Prostate gland (tissue), 2 donors: Measurements from ENCODE around the gene SUMF1. TPM values are rescaled to one million over a fixed set of nuclear protein-coding genes. Genes with fewer than 3 reads are reported as not detected.

Experiments used
- DNase-seq: peaks from one replicate; pipeline ENCODE4 v3.0.0-alpha.2; 2019; ENCODE audit warnings: low spot score
- H3K27ac ChIP-seq, 2 donors: fragments of 200-600 bp; sonication (generic); 2 replicates each; pipeline ENCODE4 v1.5.1; 2017 to 2019
- H3K27me3 ChIP-seq: fragments of 200-600 bp; sonication (generic); replicated peaks from 2 replicates; pipeline ENCODE4 v1.5.1; 2019; ENCODE audit not compliant: insufficient read depth
- H3K36me3 ChIP-seq, 2 donors: fragments of 200-600 bp; sonication (generic); 1 replicate in 1 of 2; 2 replicates in 1 of 2; pipeline versions ENCODE4 v1.5.1 to v1.8.1; 2017 to 2019
- H3K4me1 ChIP-seq: fragments of 200-600 bp; sonication (generic); replicated peaks from 2 replicates; pipeline ENCODE4 v1.5.1; 2019
- H3K4me3 ChIP-seq, 2 donors: fragments of 200-600 bp; sonication (generic); 2 replicates each; pipeline ENCODE4 v1.5.1; 2017 to 2019
- H3K9me3 ChIP-seq: fragments of 200-600 bp; sonication (generic); 2 replicates; pipeline ENCODE4 v1.5.1; 2017
- POLR2A ChIP-seq: fragments of 450-650 bp; IDR thresholded peaks from one replicate; pipeline ENCODE4 v1.6.1; 2016; ENCODE audit warnings: antibody characterized with exemption, mild to moderate bottlenecking
- POLR2AphosphoS5 ChIP-seq: sonication (generic); formaldehyde crosslinking; IDR thresholded peaks from one replicate; pipeline ENCODE4 v1.6.1; 2017; ENCODE audit warnings: antibody characterized with exemption
- WGBS: methylation state at CpG from one replicate; pipeline ENCODE4 v1.1.5; 2018; 5-methylcytosine and 5-hydroxymethylcytosine counted together
- intact Hi-C: fragments of 100-400 bp; cut with DNase I; formaldehyde crosslinking; loops from one replicate; pipeline ENCODE4 v1.14.2; 2022
- total RNA-seq, 2 donors: library from RNA; depleted of rRNA; stranded (reverse); fragments of >200 nt; gene quantifications; one replicate each; pipeline ENCODE4 v1.1.0, GENCODE V29; 2016
- TF ChIP-seq, protein P1 (sequence below), 4 experiments: fragments of 200-600 bp in 2 of 4; fragments of 450-650 bp in 2 of 4; sonication (generic) in 2 of 4; IDR thresholded peaks; 1 replicate in 3 of 4; 2 replicates in 1 of 4; pipeline ENCODE4 v1.5.1; 2016 to 2019; ENCODE audit warnings: antibody characterized with exemption in 4 of 4, mild to moderate bottlenecking in 2 of 4, moderate library complexity in 2 of 4

The SUMF1 gene
- total RNA-seq, 2 donors from 2014 or later, result 58.5 to 59.1 TPM

DNA sequence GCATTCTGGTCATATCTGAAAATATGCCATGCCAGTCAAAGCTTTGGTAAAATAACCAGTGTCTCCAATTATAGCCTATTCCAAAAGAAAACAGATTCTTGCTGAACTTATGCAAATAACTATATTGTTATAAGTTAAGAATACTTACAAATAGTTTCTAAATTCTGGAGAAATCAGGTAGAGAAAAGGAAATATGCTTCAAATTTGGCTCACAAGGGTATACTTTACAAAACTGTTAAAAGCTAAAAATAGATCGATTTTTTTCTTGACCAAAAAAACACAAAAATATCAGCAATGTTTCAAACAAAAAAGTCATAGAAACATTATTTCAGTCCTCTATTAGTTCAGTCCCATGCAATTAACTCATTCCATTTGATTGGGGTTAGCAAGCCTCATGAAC lies 140.2 kb downstream of the SUMF1 start:
- no peaks in the 10 kb centered on the region for H3K4me1 ChIP-seq
- TF ChIP-seq POLR2AphosphoS5 (no peak), POLR2A (no peak)
- TF ChIP-seq, protein P1, sequence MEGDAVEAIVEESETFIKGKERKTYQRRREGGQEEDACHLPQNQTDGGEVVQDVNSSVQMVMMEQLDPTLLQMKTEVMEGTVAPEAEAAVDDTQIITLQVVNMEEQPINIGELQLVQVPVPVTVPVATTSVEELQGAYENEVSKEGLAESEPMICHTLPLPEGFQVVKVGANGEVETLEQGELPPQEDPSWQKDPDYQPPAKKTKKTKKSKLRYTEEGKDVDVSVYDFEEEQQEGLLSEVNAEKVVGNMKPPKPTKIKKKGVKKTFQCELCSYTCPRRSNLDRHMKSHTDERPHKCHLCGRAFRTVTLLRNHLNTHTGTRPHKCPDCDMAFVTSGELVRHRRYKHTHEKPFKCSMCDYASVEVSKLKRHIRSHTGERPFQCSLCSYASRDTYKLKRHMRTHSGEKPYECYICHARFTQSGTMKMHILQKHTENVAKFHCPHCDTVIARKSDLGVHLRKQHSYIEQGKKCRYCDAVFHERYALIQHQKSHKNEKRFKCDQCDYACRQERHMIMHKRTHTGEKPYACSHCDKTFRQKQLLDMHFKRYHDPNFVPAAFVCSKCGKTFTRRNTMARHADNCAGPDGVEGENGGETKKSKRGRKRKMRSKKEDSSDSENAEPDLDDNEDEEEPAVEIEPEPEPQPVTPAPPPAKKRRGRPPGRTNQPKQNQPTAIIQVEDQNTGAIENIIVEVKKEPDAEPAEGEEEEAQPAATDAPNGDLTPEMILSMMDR (IDR thresholded peaks at IDR 0.05), result no peak
- H3K4me3 ChIP-seq, result no peak overlapping the region
- no peaks in the 10 kb centered on the region for H3K27me3 ChIP-seq
- no peaks in the 10 kb centered on the region for H3K9me3 ChIP-seq
- 98% methylated on average over 1 of the region's 1 CpG for WGBS
- intact Hi-C loops, result no loop called here
- H3K36me3 ChIP-seq, result no peaks in the 10 kb centered on the region
- DNase-seq, result no peak
- peak overlapping the region in 1 of 2 donors; percentile 11 for H3K27ac ChIP-seq

DNA sequence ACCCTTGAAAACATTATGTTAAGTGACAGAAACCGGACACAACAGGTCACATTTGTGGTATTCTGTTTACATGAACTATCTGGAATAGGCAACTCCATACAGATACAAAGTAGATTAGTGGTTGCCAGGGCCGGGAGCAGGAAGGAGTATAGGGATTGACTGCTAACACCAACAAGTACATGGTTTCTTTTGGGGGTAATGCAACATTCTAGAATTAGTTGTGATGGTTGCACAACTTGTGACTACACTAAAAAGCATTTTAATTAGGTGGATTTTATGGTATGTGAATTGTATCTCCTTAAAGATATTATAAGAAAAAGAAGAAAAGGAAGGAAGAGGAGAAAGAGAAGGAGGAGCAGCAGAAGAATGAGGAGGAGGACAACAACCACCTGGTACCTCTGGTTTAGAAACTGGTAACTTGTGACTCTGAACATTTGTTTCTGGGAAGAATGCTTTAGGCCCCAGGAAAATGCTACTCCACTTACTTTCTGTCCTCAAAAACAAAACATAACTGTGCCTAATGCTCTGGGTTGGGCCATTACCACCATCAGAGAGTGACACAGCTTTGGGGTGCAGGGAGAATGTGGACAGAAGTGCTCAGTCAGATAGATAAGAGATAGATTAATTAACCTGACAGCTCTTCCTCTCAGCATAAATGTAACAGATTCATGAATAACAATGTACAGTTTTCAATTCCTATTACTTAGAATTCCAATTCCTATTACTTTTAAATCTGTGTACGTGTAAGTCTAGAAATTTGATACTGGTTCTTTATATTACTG lies 143.6 kb downstream of the SUMF1 start:
- peaks cover 5% of the 10 kb centered on the region for H3K4me1 ChIP-seq
- no peak overlapping the region for H3K4me3 ChIP-seq
- no peaks in the 10 kb centered on the region for H3K36me3 ChIP-seq
- intact Hi-C loops, result no loop called here
- H3K27ac ChIP-seq, result no peak overlapping the region
- no peaks in the 10 kb centered on the region for H3K27me3 ChIP-seq
- DNase-seq, result no peak
- TF ChIP-seq, protein P1 (IDR thresholded peaks at IDR 0.05), result no peak
- TF ChIP-seq POLR2A (no peak), POLR2AphosphoS5 (no peak)
- WGBS, result 76% methylated on average over 3 of the region's 3 CpGs
- H3K9me3 ChIP-seq, result no peaks in the 10 kb centered on the region

DNA sequence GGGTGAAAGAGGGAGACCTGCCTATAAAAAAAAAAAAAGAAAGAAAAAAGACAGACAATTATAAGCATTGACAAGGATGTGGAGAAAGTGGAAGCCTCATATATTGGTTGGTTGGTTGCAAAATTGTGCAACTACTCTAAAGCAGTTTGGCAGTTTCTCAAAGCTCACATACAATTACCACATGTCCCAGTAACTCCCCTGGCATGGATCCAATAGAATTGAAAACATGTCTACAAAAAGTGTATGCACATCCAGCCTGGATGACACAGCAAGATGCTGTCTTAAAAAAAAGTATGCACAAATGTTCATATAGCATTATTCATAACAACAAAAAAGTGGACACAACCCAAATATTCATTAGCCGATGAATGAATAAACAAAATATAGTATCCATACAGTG lies 144.4 kb downstream of the SUMF1 start:
- TF ChIP-seq POLR2A (no peak), POLR2AphosphoS5 (peak; percentile 73)
- TF ChIP-seq, protein P1 (IDR thresholded peaks at IDR 0.05), result no peak
- Histone ChIP-seq H3K36me3 (no peaks in the 10 kb centered on the region), H3K27ac (no peak overlapping the region), H3K27me3 (no peaks in the 10 kb centered on the region), H3K9me3 (no peaks in the 10 kb centered on the region), H3K4me1 (peaks cover 5% of the 10 kb centered on the region), H3K4me3 (no peak overlapping the region)
- 97% methylated on average over 1 of the region's 1 CpG for WGBS
- intact Hi-C loops, result no loop called here
- peak; percentile 56 for DNase-seq

DNA sequence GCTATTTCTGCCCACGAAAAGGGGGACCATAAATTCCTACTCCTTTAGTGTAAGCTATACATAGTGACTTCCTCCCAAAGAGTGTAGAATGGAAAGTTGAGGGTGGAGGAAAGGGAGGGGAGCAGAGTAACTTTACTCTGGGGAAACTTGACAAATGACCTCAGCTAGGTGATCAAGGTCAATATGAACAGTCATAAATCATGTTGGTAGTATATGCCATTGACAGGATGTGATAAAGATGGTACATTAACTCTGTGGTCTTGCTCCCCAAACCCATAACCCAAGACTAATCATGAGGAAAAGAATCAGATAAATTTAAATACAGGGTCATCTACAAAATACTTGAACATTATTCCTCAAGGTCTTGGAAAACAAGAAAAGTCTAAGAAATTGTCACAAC lies 145.3 kb downstream of the SUMF1 start:
- no peaks in the 10 kb centered on the region for H3K36me3 ChIP-seq
- intact Hi-C loops, result no loop called here
- DNase-seq, result no peak
- peaks cover 5% of the 10 kb centered on the region for H3K4me1 ChIP-seq
- no peaks in the 10 kb centered on the region for H3K27me3 ChIP-seq
- TF ChIP-seq, protein P1 (IDR thresholded peaks at IDR 0.05), result no peak
- TF ChIP-seq POLR2A (no peak), POLR2AphosphoS5 (no peak)
- no peak overlapping the region for H3K27ac ChIP-seq
- no peak overlapping the region for H3K4me3 ChIP-seq
- 83% methylated on average over 1 of the region's 1 CpG for WGBS
- no peaks in the 10 kb centered on the region for H3K9me3 ChIP-seq
